ENCODE results near the gene EZH2. TPM values are rescaled to one million over a fixed set of nuclear protein-coding genes. Genes with fewer than 3 reads are reported as not detected.

EZH2 gene
- total and polyA plus RNA-seq, 2 of the 4 experiments (the other 2 are of a cell fraction) = 13.1 to 19.8 TPM

GRCh38 chr7:148866362-148866761 lies 17.7 kb downstream of the EZH2 start:
- Histone ChIP-seq H2AK5ac (ENCODE audit: low read depth, low read length) (no peak overlapping the region), H3K56ac (ENCODE audit: extremely low read depth, insufficient read depth, low read length) (no peak overlapping the region), H3K9me3 (ENCODE audit: control insufficient read depth, insufficient read depth, low read length) (no peaks in the 10 kb centered on the region), H3K18ac (ENCODE audit: low read depth, low read length) (no peak overlapping the region), H3K4ac (ENCODE audit: low read depth, low read length) (no peak overlapping the region), H2AFZ (replicated peaks; ENCODE audit: low read length, poor library complexity) (no peak overlapping the region), H3K27me3 (ENCODE audit: control insufficient read depth, insufficient read depth, low read length) (no peaks in the 10 kb centered on the region), H3K27ac (ENCODE audit: insufficient read depth, low read length) (no peak overlapping the region), H3K9ac (ENCODE audit: low read depth, low read length) (no peak overlapping the region), H4K5ac (ENCODE audit: low read depth, low read length) (no peak overlapping the region), H2AK9ac (replicated peaks; ENCODE audit: low read depth, low read length, poor library complexity) (no peak overlapping the region), H3K79me1 (ENCODE audit: low read depth in 1 of 2, low read length in 2 of 2) (peaks cover 17 to 62% of the 10 kb centered on the region in 2 experiments), H2BK20ac (ENCODE audit: low read depth, low read length) (no peak overlapping the region), H3K4me1 (ENCODE audit: control insufficient read depth, insufficient read depth, low read length) (no peaks in the 10 kb centered on the region; the same call in 1 of the 2 replicates), H2BK15ac (ENCODE audit: low read depth, low read length) (no peak overlapping the region), H2BK120ac (ENCODE audit: low read depth, low read length) (no peak overlapping the region), H3K14ac (replicated peaks; ENCODE audit: low read depth, low read length) (no peak overlapping the region), H3K36me3 (ENCODE audit: control insufficient read depth, insufficient read depth, low read length) (peaks cover 2% of the 10 kb centered on the region; the same call in 1 of the 2 replicates), H3K4me2 (ENCODE audit: low read depth, low read length) (no peak overlapping the region), H2BK5ac (ENCODE audit: low read depth, low read length, poor library complexity, severe bottlenecking) (no peak overlapping the region), H4K8ac (ENCODE audit: low read depth in 2 of 2, low read length in 2 of 2) (no peak overlapping the region), H4K91ac (ENCODE audit: insufficient read depth, low read depth, low read length) (no peak overlapping the region), H3K4me3 (ENCODE audit: insufficient read depth, low read depth, low read length) (no peak overlapping the region), H3K9me1 (ENCODE audit: insufficient read depth, low read length) (0 out of 2 replicates have a peak, but pooled peaks cover 2% of the 10 kb centered on the region), H4K20me1 (ENCODE audit: insufficient read depth, low read length) (no peaks in the 10 kb centered on the region; the same call in 1 of the 2 replicates), H3K23ac (ENCODE audit: low read depth, low read length) (no peak overlapping the region)
- TF ChIP-seq BHLHE40 (IDR thresholded peaks at IDR 0.05; ENCODE audit: low read depth, low read length) (no peak), CEBPB (IDR thresholded peaks at IDR 0.05; ENCODE audit: low read depth, low read length) (no peak), RFX5 (IDR thresholded peaks at IDR 0.05; ENCODE audit: low read depth, low read length) (no peak), CHD1 (IDR thresholded peaks at IDR 0.05; ENCODE audit: low read depth, low read length) (no peak), MAZ (IDR thresholded peaks at IDR 0.05; ENCODE audit: borderline replicate concordance, low read depth, low read length) (no peak), POLR2A (IDR thresholded peaks at IDR 0.05; ENCODE audit: low read depth, low read length) (no peak), FOS (IDR thresholded peaks at IDR 0.05; ENCODE audit: low read depth, low read length) (no peak), SMC3 (IDR thresholded peaks at IDR 0.05; ENCODE audit: low read depth, low read length) (no peak), NFE2L2 (IDR thresholded peaks at IDR 0.05; ENCODE audit: low read depth, low read length) (no peak), RCOR1 (IDR thresholded peaks at IDR 0.05; ENCODE audit: insufficient replicate concordance, low read length) (no peak), MAFK (IDR thresholded peaks at IDR 0.05; ENCODE audit: low read depth, low read length) (no peak), MXI1 (IDR thresholded peaks at IDR 0.05; ENCODE audit: borderline replicate concordance, low read depth, low read length) (no peak), RAD21 (IDR thresholded peaks at IDR 0.05; ENCODE audit: low read length) (no peak)
- TF ChIP-seq, protein P1, sequence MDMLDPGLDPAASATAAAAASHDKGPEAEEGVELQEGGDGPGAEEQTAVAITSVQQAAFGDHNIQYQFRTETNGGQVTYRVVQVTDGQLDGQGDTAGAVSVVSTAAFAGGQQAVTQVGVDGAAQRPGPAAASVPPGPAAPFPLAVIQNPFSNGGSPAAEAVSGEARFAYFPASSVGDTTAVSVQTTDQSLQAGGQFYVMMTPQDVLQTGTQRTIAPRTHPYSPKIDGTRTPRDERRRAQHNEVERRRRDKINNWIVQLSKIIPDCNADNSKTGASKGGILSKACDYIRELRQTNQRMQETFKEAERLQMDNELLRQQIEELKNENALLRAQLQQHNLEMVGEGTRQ (IDR thresholded peaks at IDR 0.05; ENCODE audit: low read depth, low read length) = no peak
- TF ChIP-seq, protein P2, sequence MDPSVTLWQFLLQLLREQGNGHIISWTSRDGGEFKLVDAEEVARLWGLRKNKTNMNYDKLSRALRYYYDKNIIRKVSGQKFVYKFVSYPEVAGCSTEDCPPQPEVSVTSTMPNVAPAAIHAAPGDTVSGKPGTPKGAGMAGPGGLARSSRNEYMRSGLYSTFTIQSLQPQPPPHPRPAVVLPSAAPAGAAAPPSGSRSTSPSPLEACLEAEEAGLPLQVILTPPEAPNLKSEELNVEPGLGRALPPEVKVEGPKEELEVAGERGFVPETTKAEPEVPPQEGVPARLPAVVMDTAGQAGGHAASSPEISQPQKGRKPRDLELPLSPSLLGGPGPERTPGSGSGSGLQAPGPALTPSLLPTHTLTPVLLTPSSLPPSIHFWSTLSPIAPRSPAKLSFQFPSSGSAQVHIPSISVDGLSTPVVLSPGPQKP (IDR thresholded peaks at IDR 0.05; ENCODE audit: borderline replicate concordance, low read depth, low read length) = no peak
- TF ChIP-seq, protein P3, sequence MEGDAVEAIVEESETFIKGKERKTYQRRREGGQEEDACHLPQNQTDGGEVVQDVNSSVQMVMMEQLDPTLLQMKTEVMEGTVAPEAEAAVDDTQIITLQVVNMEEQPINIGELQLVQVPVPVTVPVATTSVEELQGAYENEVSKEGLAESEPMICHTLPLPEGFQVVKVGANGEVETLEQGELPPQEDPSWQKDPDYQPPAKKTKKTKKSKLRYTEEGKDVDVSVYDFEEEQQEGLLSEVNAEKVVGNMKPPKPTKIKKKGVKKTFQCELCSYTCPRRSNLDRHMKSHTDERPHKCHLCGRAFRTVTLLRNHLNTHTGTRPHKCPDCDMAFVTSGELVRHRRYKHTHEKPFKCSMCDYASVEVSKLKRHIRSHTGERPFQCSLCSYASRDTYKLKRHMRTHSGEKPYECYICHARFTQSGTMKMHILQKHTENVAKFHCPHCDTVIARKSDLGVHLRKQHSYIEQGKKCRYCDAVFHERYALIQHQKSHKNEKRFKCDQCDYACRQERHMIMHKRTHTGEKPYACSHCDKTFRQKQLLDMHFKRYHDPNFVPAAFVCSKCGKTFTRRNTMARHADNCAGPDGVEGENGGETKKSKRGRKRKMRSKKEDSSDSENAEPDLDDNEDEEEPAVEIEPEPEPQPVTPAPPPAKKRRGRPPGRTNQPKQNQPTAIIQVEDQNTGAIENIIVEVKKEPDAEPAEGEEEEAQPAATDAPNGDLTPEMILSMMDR (conservative IDR thresholded peaks at IDR 0.05; ENCODE audit: low read depth, low read length) = no peak
- DNase-seq (no peak), ATAC-seq (ENCODE audit: low read depth) (no peak)
- in situ Hi-C loops (cut with MboI; ENCODE audit: low sequenced_read_pairs) (no loop called here), intact Hi-C loops (cut with micrococcal nuclease) (no loop called here), dilution Hi-C loops (cut with HindIII; ENCODE audit: low sequenced_read_pairs, unreplicated experiment) (no loop called here)
- POLR2A ChIA-PET (ENCODE audit: unreplicated experiment) = no interaction called here
- BruUV-seq (replicated peaks) = no TSS peak
- CTCF ChIA-PET = no interaction called here
- WGBS, 2 experiments (ENCODE audit: extremely low coverage in 2 of 2, insufficient read length in 1 of 2) = no CpG with 5 or more reads among the region's 6 CpGs
